GM21529 (cell line): ENCODE measurements around the gene TAS2R60.
A peak's percentile ranks its signal among the peaks of the same experiment; 100 is the strongest.

Source experiments
- ATAC-seq: cut with Tn5 transposase; IDR thresholded peaks from one replicate; pipeline ENCODE4 v1.9.1; 2021; ENCODE audit not compliant: unreplicated experiment

Gene TAS2R60

DNA sequence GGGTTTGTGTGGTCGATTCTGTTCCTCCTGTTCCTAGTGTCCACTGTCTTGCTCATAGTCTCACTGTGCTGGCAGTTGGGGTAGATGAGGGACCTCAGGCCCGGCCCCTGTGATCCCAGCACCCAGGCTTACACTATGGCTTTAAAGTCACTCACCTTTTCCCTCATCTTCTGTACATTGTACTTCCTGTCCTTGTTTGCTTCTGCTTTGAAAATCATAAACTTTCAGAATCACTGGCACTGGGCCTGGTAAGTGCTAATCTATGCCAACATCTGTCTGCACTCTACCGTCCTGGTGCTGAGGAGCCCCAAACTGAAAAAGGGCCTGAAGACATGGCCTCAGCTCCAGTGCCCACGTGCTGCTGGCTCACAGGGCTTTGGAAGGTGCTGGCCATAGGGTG lies 5.7 kb upstream of the TAS2R60 start:
- peak; percentile 49 for ATAC-seq

DNA sequence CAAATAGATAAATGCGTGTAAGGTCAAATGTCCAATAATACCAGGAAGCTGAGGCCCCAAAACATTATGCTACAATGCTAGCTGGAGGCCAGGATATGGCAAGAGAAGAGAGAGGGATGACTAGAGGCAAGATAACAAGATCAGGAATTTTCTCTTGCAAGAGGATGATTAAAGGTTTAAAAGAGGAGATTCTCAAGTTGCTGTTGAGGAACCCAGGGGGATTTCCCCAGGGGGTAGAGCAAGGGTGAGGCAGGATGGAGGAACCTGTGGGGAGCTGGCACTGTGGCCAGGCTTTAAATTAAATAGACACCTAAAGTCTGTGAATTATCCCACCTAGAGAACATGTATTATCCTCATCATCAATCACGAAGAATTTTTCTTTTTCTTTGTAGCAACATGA lies 3.4 kb upstream of the TAS2R60 start:
- ATAC-seq = no peak

DNA sequence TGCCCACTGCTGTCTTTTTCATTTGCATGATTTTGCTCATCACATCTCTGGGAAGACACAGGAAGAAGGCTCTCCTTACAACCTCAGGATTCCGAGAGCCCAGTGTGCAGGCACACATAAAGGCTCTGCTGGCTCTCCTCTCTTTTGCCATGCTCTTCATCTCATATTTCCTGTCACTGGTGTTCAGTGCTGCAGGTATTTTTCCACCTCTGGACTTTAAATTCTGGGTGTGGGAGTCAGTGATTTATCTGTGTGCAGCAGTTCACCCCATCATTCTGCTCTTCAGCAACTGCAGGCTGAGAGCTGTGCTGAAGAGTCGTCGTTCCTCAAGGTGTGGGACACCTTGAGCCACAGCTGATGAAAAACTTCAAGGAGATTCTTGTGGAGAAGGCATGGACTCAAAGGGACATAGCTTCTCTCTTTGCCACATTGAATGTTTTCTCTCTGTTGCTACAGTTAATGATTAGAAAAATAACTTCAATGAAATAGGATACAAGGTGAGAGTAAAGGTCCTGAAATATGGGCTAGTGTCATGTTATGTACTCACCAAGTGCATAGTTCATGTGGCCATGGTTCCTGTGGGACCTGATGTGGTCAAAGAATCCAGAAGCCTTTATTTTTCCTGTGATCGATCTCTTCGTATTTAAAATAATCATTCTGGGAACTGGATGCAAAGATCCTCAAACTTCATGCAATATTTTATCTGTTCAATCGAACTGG lies 970 bp downstream of the TAS2R60 start:
- ATAC-seq = no peak

DNA sequence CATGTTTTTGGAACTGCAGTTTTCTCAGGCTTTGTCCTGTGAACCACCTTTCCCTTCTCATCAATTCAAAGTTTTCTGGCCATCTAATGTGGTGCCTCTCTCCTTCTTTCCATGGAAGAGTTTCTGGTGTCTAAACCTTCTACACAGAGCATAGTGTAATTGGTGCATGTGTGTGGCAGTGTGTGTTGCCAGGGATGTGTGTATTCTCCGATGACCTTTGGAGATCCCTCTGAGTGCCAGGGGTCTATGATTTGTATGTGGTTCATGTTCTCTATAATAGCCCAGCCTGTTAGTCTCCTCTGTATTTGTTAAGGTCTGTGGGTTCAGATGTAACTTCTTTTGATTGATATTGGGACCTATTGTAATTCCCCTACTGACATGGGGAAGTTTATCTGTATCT lies 1.5 kb downstream of the TAS2R60 start:
- no peak for ATAC-seq

DNA sequence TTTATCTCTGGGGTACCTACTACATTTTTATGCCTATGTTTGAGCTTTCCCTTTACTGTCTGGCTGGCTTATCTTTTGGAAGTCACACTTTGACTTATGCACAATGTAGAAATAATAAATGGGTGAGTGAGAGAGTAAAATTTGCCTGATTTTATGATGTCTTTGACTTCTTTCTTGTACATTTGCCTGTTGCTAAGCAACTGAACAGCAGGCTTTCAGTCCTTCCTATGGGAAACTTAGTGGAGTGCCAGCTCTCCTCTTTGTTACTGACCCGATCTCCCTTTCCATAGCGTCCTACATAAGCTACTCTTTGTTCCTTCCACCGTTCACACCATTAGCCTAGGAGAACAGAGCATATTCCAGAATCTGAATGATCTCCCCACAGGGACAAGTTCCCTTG lies 4.2 kb downstream of the TAS2R60 start:
- ATAC-seq = no peak

DNA sequence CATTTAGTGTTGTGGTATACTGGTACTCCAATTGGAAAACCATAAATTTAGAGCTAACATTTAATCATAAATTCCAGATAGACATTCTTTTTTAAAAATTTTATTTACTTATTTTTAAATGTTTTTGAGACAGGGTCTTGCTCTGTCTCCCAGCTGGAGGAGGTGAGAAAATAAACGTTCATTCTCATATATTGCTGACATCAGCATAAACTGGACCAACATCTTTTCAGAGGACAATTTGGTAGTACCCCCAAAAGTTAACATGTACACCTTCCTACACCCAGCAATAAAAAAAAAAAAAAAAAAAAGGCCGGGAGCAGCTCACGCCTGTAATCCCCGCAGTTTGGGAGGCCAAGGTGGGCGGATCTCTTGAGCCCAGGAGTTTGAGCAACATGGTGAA lies 5.2 kb downstream of the TAS2R60 start:
- no peak for ATAC-seq

DNA sequence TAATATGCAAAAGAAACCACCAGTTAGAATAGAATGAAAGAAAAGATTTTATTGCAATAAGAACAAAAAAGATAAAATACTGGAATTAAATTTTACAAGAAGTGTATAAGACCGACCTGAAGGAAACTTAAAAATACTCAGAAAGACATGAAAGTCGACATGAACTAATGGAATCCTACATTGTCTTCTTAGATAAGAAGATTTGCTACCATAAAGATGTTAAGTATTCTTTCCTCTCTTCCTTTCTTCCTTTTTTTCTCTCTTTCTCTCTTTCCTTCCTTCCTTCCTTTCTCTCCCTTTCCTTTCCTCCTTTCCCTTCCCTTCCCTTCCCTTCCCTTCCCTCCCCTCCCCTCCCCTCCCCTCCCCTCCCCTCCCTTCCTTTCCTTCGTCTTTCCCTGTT lies 6.5 kb downstream of the TAS2R60 start:
- no peak for ATAC-seq

DNA sequence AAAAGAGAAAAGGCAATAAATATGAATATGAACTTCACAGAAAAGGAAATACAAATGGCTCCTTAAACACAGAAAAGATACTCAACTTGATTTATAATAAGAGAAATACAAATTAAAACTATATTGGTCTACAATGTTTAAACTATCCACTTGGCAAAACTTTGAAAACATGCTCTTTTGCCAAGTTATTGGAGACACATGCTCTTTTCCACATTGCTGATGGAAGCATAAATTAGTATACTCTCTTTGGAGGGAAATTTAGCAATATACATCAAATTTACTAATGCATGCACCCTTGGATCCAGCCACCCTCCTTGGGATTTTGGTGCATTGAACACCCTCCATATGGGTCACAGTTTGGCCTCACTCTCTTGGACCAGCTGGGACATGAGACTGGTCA lies 7.9 kb downstream of the TAS2R60 start:
- no peak for ATAC-seq

DNA sequence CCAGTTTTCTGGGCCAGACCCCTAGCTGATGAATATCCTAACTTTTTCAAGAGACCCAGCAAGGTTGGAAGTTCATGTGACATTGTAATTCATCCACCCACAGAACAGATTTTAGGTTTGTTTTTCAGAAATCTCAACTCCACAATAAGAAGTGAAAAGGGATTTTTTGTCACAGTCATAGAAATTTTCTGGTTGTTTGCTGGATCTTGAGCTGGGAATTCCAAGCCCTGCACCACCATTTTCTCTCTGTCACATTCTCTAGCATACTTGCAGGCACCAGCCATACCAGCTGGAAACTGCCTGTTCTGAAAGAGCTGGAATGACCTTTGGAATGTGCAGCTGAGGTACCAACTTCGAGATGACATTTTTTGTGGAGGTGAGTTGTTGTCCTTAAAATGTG lies 8.5 kb downstream of the TAS2R60 start:
- no peak for ATAC-seq

DNA sequence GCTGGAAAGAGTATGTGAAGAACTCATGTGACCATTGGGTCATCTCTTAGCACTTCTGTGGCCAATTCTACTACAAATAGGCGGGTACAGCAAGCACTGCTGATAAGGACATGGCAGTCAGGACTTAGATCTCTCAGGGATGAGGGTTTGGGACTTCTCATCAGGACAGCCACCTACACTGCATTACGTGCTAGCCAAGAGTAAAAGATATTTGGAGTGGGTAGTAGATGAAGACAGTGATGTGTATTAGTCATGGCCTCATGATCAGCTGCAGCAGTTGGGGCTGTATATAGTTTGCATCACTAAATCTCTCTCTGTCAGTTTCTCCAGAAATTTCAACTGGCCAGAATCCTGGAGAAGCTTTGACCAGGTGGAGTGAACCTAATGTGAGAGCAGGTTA lies 9.2 kb downstream of the TAS2R60 start:
- ATAC-seq = no peak

DNA sequence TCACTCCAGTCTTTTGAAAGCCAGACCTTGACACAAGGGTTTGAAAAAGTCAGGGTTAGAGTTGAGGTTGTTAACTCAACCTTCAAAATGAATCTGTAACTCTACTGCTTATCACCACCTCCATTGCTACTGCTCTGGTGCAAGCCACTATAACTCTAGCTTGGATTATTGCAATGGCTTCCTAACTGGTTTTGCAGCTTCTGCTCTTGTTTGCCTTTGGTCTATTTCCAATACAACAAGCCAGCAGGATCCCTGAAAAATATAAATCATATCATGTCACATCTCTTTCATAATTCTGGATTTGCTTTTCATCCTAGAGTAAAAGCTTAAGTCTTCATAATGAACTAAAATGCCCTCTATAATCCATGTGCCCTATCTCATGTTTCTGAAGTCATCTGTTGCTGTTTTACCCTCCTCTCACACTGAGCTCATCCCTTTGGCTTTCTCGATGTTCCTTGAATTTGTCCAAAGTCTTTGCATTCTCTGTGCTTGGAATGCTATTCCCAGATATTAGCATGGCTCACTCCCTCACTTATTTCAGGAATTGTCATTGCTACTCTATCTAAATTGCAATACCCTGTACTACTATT lies 10.9 kb downstream of the TAS2R60 start:
- no peak for ATAC-seq

DNA sequence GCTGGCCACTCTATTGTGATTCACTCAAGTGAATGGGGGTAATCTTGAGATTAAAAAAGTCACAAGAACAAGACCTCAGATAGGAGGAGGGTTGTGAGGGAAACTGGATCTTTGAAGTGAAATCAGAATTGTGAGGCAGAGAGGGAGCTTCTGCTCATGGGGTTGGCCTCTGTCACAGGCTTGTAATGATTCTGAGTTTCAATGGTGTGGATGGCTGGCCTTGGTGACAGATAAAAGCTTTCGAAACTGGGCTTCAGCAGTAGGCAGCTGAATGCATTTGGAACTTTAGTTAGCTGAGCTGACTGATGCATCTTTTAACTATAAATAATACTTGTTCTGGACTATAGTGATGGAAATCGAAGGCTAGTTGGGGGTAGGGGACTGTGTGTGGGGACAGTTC lies 12.2 kb downstream of the TAS2R60 start:
- no peak for ATAC-seq

DNA sequence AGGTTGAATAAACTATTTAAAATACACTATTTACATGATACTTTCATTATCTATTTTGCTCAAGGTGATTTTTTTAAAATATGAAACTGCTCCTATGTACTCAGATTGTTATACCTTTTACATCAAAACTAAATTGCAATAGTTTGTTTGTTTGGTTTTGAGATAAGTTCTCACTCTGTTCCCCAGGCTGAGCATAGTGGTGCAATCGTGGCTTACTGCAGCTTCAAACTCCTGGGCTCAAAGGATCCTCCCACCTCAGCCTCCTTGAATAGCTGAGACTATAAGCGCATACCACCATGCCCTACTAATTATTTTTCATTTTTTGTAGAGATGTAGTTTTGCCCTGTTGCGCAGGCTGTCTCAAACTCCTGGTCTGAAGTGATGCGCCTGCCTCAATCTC lies 12.7 kb downstream of the TAS2R60 start:
- ATAC-seq = no peak

DNA sequence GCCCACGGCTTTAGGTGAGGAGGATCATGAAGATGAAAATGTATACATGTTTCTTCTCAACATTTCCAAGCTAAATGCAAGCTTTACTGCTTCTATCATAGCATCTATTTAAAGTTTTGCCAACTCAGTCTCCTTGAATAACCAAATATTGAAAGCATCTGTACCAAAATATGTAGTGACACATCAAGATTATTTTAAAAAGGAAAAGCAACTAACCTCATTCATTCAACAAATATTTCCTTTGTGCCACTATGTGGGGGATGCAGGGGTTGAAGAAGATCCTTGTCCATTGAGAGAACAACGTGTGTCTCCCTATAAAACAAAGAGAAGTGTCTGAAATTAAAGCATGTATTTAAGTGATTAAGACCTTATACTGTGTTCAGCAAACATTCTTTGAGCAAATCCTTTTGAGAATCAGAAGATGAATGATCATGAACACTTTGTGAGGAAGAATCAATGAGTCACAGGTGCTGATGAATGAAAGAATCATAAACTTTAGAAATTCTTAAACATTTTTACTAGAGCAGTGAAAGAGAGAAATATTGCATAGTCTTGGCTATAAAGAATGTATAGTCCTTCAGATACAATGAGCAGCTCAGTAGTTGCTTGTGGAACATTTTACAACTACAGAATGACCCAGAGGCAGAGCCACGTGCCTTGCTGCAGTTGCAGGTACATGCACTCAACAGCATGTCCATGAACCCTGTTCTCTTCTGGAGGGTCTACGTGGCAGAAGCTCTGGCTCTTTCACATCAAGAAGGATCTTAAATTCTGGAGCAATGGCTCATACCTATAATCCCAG lies 13.9 kb downstream of the TAS2R60 start:
- no peak for ATAC-seq

DNA sequence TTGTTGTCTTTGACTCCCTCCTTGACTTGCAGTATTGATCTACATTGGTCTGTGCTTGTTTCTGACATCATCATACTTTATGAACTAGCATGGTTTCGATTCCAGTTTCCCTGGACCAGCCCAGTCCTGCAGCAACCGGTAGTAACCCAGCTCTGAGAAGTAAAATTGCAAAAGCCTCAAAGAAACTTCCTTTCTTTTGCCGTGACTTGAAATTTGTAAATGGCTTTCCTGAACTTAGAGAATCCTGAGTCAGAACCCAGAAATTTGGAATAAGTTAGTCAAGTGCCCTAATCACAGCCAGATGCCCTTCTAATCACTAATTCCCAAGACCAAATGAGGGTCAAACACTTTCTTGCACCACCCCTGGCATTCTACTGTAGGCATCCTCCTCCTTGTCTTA lies 15.0 kb downstream of the TAS2R60 start:
- ATAC-seq = peak; percentile 61

DNA sequence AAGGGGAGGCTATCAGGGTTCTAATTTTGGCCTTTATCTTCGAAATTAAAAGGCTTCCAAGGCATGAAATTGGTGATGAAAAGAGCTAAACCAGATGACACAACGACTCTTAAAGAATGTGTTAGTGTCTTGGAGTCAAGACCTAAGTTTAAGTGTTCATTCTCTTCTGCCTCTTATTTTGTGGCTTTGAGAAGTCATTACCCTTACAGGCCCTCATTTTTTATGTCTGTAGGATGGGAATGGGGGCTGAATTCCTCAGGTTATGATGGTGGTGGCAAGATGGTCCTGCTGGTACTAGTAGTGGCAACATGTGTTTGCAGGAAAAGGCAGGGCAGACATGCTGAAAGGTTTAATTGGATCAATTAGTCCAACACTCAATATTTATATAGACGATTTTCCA lies 15.4 kb downstream of the TAS2R60 start:
- ATAC-seq = no peak

DNA sequence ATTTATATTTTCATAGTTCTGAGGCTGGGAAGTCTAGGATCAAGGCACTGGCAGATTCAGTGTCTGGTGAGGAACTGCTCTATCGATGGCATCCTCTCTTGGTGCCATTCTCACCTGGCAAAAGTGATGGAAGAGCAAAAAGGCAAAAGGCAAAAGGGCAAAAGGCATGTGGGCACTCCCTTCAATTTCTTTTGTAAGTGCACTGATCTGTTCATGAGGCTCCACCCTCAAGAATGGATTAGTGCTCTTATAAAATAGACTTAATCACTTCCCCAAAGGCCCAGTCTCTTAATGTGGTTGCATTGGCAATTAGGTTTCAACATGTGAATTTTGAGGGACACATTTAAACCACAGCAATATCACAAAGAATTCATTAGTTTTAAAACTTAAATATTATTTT lies 16.1 kb downstream of the TAS2R60 start:
- no peak for ATAC-seq

DNA sequence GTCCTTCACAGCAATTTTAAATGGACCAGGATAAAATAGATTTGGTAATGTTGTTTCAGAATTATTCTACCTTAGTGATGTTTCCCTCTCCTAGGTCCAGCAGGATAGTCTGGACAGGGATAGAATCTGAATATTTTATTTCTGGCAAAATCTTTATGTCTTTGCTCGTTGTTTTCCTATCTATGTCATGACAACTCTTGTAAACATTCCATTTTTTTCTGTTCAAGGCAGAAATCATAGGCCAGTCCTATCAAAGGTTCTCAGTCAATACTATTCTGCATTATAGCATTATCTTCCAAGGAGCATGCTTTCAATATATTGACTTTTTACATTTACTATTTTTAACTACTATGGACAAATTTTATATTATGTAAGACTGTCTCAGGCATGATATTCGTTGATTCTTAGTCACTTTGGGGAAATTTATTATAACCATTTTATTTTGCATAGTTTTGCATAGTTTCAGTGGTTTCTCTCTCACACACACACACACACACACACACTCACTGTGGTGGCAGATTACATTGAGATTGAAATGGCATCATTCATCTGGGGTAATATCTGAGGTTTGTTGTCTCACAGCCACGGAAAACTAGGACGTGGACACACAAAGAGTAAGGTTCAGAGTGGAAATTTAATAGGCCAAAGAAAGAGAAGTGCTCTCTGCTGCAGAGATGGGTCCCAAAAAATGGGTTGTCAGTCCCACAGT lies 17.2 kb downstream of the TAS2R60 start:
- no peak for ATAC-seq

DNA sequence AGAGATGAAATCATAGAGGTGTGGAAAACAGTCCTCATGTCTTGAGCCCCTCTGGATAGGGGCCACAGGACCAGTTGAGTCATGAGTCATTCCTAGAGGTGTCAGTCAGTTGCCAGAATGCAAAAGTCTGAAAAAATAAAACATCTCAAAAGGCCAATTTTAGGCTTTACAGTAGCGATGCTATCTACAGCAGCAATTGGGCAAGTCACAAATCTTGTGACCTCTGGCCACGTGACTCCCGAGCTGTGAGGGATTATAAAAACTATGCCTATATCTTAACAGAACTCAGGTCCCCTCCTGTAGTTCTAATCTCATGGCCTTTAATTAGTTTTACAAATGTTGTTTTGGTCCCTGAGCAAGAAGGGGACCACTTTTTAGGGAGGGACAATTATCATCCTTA lies 18.8 kb downstream of the TAS2R60 start:
- ATAC-seq = no peak

DNA sequence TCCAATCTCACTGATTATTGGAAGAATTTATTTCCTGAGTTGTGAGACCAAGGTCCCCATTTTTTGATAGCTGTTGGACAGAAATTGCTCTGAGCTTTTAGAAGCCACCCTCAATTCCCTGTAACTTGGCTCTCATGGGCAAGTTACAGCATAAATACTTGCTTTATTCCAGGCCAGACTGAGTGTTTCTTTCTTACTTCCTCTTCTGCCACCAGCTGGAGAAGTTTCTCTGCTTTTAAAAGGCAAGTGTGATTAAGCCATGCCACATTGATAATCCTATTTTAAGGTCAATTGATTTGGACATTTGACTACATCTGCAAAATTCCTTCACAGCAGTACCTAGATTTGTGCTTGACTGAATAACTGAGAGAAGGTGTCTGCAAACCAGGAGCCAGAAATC lies 20.3 kb downstream of the TAS2R60 start:
- ATAC-seq = no peak

DNA sequence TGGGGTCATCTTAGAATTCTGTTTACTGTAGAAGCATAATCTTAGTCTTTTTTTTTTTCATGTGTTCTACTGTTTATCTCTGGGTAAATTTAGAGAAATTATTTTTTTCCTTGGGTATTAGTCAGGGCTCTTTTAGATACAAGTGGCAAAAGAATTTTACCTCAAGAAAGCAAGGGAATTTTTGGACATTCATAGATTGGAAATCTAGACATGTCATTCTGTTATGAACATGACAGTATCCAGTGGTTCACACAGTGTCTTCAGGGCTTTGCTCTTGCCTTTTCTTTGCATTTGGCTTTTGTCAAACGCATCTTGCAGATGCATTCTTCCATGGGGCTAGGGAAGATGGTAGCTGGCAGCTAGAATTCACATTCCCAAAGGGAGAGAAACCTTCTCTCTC lies 20.7 kb downstream of the TAS2R60 start:
- no peak for ATAC-seq

DNA sequence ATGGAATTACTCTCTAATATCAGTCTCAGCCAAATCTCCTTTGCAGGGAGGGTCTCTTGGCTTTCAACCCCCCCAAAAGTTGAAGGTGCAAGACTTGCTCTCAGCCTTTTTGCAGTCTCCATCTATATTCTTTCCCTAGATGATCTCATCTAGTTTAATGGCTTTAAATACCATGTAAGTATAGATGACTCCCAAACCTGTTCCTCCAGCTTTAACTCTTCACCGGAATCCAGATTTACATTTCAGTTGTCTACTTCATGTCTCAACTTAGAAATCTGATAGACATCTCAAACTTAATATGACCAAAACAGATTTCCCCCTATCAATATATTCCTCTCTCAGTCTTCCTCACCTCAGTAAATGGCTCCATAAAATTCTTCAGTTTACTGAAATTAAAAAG lies 24.5 kb downstream of the TAS2R60 start:
- no peak for ATAC-seq
